ENCODE results near the gene MCC. TPM values are rescaled to one million over a fixed set of nuclear protein-coding genes. Genes with fewer than 3 reads are reported as not detected.
"Not testable (repeated sequence)": the region's sequence is repeated elsewhere in the genome, so short reads cannot be mapped to it uniquely, and the experiment has no call there.

MCC gene
- total RNA-seq, 1 experiment from 2014 or later, result 0.60 TPM

DNA sequence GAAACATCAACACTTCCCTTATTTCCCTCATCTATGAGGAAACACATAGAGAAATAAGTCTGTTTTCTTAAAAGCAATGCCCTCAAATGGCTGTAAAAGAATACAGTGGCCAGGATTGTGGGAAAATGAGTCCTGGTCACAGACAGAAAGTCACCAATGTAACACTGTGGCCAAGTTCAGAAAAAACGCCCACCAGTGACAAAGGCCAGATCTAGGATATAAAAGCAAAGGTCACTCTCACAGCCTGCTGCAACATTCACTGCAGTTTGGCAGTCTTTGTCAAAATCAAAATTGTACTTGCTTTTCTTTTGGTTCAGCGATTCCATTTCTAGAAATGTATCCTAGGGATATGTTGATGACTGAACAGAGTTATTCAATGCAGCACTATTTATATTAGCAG is 84.0 kb downstream of the MCC start:
- intact Hi-C loops (cut with micrococcal nuclease; ENCODE audit: unreplicated experiment), result no loop called here
- H3K27me3 ChIP-seq (replicated peaks; ENCODE audit: insufficient read depth, low read depth, low read length, poor library complexity), result no peaks in the 10 kb centered on the region
- no peaks in the 10 kb centered on the region for H3K4me1 ChIP-seq (ENCODE audit: insufficient read depth, low read length, poor library complexity, severe bottlenecking)
- no peak overlapping the region for H3K4me3 ChIP-seq (ENCODE audit: low read depth, low read length, poor library complexity, severe bottlenecking)
- ChIA-PET POLR2A (ENCODE audit: low non-redundant PET) (no interaction called here), CTCF (no interaction called here)
- no peaks in the 10 kb centered on the region for H3K36me3 ChIP-seq (ENCODE audit: insufficient read depth, low read length, poor library complexity, severe bottlenecking)
- H3K27ac ChIP-seq (ENCODE audit: low read depth, low read length, poor library complexity, severe bottlenecking), result no peak overlapping the region
- no peak for DNase-seq (ENCODE audit: low spot score)
- TF ChIP-seq, protein P1, sequence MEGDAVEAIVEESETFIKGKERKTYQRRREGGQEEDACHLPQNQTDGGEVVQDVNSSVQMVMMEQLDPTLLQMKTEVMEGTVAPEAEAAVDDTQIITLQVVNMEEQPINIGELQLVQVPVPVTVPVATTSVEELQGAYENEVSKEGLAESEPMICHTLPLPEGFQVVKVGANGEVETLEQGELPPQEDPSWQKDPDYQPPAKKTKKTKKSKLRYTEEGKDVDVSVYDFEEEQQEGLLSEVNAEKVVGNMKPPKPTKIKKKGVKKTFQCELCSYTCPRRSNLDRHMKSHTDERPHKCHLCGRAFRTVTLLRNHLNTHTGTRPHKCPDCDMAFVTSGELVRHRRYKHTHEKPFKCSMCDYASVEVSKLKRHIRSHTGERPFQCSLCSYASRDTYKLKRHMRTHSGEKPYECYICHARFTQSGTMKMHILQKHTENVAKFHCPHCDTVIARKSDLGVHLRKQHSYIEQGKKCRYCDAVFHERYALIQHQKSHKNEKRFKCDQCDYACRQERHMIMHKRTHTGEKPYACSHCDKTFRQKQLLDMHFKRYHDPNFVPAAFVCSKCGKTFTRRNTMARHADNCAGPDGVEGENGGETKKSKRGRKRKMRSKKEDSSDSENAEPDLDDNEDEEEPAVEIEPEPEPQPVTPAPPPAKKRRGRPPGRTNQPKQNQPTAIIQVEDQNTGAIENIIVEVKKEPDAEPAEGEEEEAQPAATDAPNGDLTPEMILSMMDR (conservative IDR thresholded peaks at IDR 0.05; ENCODE audit: low read depth, low read length), result no peak
- no peak for TF ChIP-seq EZH2 (IDR thresholded peaks at IDR 0.05; ENCODE audit: borderline replicate concordance, low read depth, low read length, poor library complexity, severe bottlenecking)
- no TSS peak for BruUV-seq (replicated peaks)
- H3K9me3 ChIP-seq (ENCODE audit: low read depth, low read length, poor library complexity, severe bottlenecking), result no peaks in the 10 kb centered on the region

DNA sequence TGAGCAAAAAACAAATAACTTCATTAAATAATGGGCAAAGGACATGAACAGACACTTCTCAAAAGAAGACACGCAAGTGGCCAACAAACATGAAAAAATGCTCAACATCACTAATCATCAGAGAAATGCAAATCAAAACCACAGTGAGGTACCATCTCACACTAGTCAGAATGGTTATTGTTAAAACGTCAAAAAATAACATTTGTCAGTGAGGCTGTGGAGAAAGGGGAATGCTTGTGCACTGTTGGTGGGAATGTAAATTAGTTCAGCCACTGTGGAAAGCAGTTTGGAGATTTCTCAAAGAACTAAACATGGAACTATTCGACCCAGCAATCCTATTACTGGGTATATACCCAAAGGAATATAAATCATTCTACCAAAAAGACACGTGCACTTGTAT is 90.3 kb downstream of the MCC start:
- H3K27me3 ChIP-seq (replicated peaks; ENCODE audit: insufficient read depth, low read depth, low read length, poor library complexity); H3K4me1 ChIP-seq (ENCODE audit: insufficient read depth, low read length, poor library complexity, severe bottlenecking); DNase-seq (ENCODE audit: low spot score); BruUV-seq (replicated peaks); H3K27ac ChIP-seq (ENCODE audit: low read depth, low read length, poor library complexity, severe bottlenecking); H3K36me3 ChIP-seq (ENCODE audit: insufficient read depth, low read length, poor library complexity, severe bottlenecking); intact Hi-C loops (cut with micrococcal nuclease; ENCODE audit: unreplicated experiment); H3K9me3 ChIP-seq (ENCODE audit: low read depth, low read length, poor library complexity, severe bottlenecking); CTCF ChIA-PET; H3K4me3 ChIP-seq (ENCODE audit: low read depth, low read length, poor library complexity, severe bottlenecking): not testable (repeated sequence)
- POLR2A ChIA-PET (ENCODE audit: low non-redundant PET), result interaction anchor here (0.6 kb wide), 1 partner anchor 402 kb away, joined by 3 read pairs; no protein-coding TSS in a partner anchor

DNA sequence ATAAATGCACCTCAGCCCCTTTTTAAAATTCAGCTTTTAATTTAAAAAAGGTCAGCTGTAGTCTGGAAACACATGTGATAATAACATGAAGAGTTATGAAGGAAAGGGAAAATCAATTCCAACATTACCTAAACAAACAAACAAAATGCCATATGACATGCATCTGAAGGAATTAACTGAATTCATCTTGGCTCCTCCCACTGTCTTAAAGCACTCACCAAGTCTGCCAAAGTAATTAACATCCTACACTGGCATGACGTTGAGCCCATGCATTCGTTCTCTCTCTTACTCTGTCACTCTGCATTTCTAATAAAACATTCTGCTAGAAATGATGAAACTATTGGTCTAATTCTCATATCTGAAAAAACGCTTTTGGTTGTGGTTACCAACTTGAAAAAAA is 91.2 kb downstream of the MCC start:
- intact Hi-C loops (cut with micrococcal nuclease; ENCODE audit: unreplicated experiment), result no loop called here
- no peaks in the 10 kb centered on the region for H3K4me1 ChIP-seq (ENCODE audit: insufficient read depth, low read length, poor library complexity, severe bottlenecking)
- TF ChIP-seq EZH2 (IDR thresholded peaks at IDR 0.05; ENCODE audit: borderline replicate concordance, low read depth, low read length, poor library complexity, severe bottlenecking), result no peak
- TF ChIP-seq, protein P1 (conservative IDR thresholded peaks at IDR 0.05; ENCODE audit: low read depth, low read length), result no peak
- ChIA-PET CTCF (no interaction called here), POLR2A (ENCODE audit: low non-redundant PET) (interaction anchor here (0.6 kb wide), 1 partner anchor 11 kb away, joined by 5 read pairs; no protein-coding TSS in a partner anchor)
- no TSS peak for BruUV-seq (replicated peaks)
- no peaks in the 10 kb centered on the region for H3K36me3 ChIP-seq (ENCODE audit: insufficient read depth, low read length, poor library complexity, severe bottlenecking)
- H3K27me3 ChIP-seq (replicated peaks; ENCODE audit: insufficient read depth, low read depth, low read length, poor library complexity), result no peaks in the 10 kb centered on the region
- no peaks in the 10 kb centered on the region for H3K9me3 ChIP-seq (ENCODE audit: low read depth, low read length, poor library complexity, severe bottlenecking)
- DNase-seq (ENCODE audit: low spot score), result no peak
- no peak overlapping the region for H3K4me3 ChIP-seq (ENCODE audit: low read depth, low read length, poor library complexity, severe bottlenecking)
- H3K27ac ChIP-seq (ENCODE audit: low read depth, low read length, poor library complexity, severe bottlenecking), result no peak overlapping the region

DNA sequence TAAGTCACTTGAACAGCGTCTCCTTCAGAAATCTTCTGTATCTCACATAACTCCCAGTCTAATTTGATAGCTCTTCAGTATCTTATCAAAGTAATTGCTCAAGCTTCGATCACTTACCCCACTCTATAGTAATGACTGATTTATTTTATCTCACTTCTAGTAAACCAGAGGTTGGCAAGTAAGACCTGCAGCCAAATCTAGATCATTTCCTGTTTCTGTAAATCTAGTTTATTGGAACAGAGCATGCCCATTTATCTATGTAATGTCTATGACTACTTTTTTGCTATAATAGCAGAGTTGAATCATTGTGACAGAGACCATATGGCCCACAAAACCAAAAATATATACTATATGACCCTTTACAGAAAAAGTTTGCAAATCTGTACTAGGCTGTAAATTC is 93.6 kb downstream of the MCC start:
- CTCF ChIA-PET, result no interaction called here
- no peak for TF ChIP-seq EZH2 (IDR thresholded peaks at IDR 0.05; ENCODE audit: borderline replicate concordance, low read depth, low read length, poor library complexity, severe bottlenecking)
- TF ChIP-seq, protein P1 (conservative IDR thresholded peaks at IDR 0.05; ENCODE audit: low read depth, low read length), result no peak

More for the DNA sequence above, 93.6 kb downstream of the MCC start:
- Histone ChIP-seq H3K27me3 (replicated peaks; ENCODE audit: insufficient read depth, low read depth, low read length, poor library complexity) (peaks cover 4% of the 10 kb centered on the region), H3K4me3 (ENCODE audit: low read depth, low read length, poor library complexity, severe bottlenecking) (no peak overlapping the region), H3K4me1 (ENCODE audit: insufficient read depth, low read length, poor library complexity, severe bottlenecking) (no peaks in the 10 kb centered on the region), H3K27ac (ENCODE audit: low read depth, low read length, poor library complexity, severe bottlenecking) (no peak overlapping the region), H3K9me3 (ENCODE audit: low read depth, low read length, poor library complexity, severe bottlenecking) (no peaks in the 10 kb centered on the region), H3K36me3 (ENCODE audit: insufficient read depth, low read length, poor library complexity, severe bottlenecking) (no peaks in the 10 kb centered on the region)
- no peak for DNase-seq (ENCODE audit: low spot score)
- BruUV-seq (replicated peaks), result no TSS peak
- intact Hi-C loops (cut with micrococcal nuclease; ENCODE audit: unreplicated experiment), result no loop called here
- POLR2A ChIA-PET (ENCODE audit: low non-redundant PET), result no interaction called here

Measured in A673 (cell line).